IPS-18a (cell line): ENCODE measurements around the gene KCNK13.

ENCODE experiments used
- H3K27ac ChIP-seq: one replicate; pipeline ENCODE4 v1.5.1; 2013; ENCODE audit warnings: low read length
- H3K27me3 ChIP-seq: one replicate; pipeline ENCODE4 v1.6.1; 2013; ENCODE audit warnings: mild to moderate bottlenecking, low read length; ENCODE audit not compliant: control insufficient read depth, insufficient read depth
- H3K36me3 ChIP-seq: one replicate; pipeline ENCODE4 v1.6.1; 2013; ENCODE audit warnings: low read depth, low read length; ENCODE audit not compliant: control insufficient read depth
- H3K4me1 ChIP-seq: one replicate; pipeline ENCODE4 v1.6.1; 2013; ENCODE audit warnings: low read depth, low read length; ENCODE audit not compliant: control insufficient read depth
- H3K4me3 ChIP-seq: one replicate; pipeline ENCODE4 v1.5.1; 2013; ENCODE audit warnings: low read length
- H3K9ac ChIP-seq: one replicate; pipeline ENCODE4 v1.6.1; 2013; ENCODE audit warnings: mild to moderate bottlenecking, low read length, moderate library complexity
- H3K9me3 ChIP-seq: one replicate; pipeline ENCODE4 v1.6.1; 2013; ENCODE audit warnings: low read depth, low read length; ENCODE audit not compliant: control insufficient read depth

KCNK13 gene

DNA sequence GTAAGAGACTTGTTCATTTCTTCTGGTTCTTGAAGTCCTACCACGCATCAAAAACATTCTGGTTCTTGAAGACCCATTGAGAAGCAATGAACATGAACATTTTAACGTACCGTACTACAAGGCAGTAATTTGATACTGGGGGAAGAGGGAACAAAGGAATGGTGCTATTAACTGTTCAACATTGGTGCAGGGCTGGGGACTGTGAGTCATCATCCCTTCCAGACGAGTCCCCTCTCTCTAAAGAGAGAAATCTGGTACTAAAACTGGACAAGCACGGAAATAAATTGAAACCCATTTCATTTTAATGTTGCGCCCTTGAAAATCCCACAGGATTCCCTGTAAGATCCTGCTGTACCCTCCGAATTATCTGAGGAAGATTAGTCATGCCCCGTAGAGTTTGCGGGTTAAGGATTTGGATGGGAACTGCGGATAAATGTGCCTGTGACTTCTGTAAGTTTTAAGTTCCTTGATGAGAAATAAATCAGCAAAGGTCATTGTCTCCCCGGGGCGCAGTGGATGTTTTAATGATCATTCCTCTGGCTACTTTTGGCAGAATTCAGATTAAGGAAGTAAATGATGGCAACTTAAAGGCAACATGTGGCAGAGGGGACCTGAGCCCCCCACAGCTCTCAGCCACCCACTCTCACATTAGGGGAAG is 78.6 kb downstream of the KCNK13 start:
- H3K9ac ChIP-seq = no peak overlapping the region
- H3K36me3 ChIP-seq = no peaks in the 10 kb centered on the region
- H3K27me3 ChIP-seq = no peaks in the 10 kb centered on the region
- H3K27ac ChIP-seq = no peak overlapping the region
- H3K4me3 ChIP-seq = no peak overlapping the region
- H3K4me1 ChIP-seq = peaks cover 6% of the 10 kb centered on the region
- H3K9me3 ChIP-seq = no peaks in the 10 kb centered on the region

DNA sequence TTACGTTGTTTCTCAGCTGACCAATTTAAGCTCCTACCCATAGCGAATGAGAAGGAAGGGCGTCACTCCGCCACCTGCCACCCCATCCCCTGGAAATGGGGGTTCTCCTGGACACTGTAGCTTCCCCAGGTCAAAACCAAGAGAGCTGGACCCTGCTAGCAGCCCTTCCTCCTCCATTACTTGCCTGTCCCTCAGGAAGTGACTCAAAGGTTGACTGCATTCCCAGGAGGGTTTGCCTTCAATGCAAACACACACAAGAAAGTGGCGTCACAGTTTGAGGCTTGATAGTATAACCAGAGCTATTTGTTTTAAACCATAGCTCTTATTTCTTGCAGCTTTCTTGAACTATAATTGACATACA is 79.1 kb downstream of the KCNK13 start:
- Histone ChIP-seq H3K9me3 (no peaks in the 10 kb centered on the region), H3K27ac (no peak overlapping the region), H3K27me3 (no peaks in the 10 kb centered on the region), H3K4me1 (peaks cover 6% of the 10 kb centered on the region), H3K4me3 (no peak overlapping the region), H3K9ac (no peak overlapping the region), H3K36me3 (no peaks in the 10 kb centered on the region)

DNA sequence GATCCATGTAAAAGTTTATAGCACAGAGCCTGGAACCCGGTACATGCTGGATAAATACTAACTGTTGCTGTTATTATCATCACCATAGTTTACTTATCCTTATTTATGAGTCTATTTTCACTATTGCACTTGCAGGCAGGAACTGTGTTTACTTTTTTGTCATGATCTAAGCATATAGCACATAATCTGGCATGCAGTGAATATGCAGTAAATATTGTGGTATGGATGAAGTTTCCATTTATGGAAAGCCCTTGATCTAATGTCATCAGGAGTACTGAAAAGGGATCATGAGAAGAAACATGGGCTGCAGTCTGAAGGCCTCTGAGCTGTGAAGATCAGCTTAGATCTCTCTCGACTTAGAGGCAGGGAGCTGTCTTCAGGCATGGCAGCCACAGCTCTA is 91.6 kb downstream of the KCNK13 start:
- no peak overlapping the region for H3K4me3 ChIP-seq
- H3K9me3 ChIP-seq = no peaks in the 10 kb centered on the region
- no peaks in the 10 kb centered on the region for H3K27me3 ChIP-seq
- no peak overlapping the region for H3K27ac ChIP-seq
- no peaks in the 10 kb centered on the region for H3K4me1 ChIP-seq
- no peak overlapping the region for H3K9ac ChIP-seq
- no peaks in the 10 kb centered on the region for H3K36me3 ChIP-seq

DNA sequence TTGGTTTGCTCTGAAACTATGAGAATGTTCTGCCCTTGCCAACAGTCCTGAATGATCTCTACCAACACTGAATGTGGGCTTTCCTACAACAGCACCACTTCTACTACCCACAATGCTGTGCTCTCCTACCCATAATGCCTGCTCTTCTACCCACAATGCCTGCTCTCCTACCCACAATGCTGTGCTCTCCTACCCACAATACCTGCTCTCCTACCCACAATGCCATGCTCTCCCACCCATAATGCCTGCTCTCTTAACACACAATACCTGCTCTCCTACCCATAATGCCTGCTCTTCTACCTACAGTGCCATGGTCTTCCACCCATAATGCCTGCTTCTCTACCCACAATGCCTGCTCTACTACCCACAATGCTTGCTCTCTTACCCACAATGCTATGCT is 92.3 kb downstream of the KCNK13 start:
- no peaks in the 10 kb centered on the region for H3K27me3 ChIP-seq
- H3K4me3 ChIP-seq = no peak overlapping the region
- no peak overlapping the region for H3K9ac ChIP-seq
- no peaks in the 10 kb centered on the region for H3K36me3 ChIP-seq
- H3K9me3 ChIP-seq = no peaks in the 10 kb centered on the region
- H3K27ac ChIP-seq = no peak overlapping the region
- H3K4me1 ChIP-seq = no peaks in the 10 kb centered on the region

DNA sequence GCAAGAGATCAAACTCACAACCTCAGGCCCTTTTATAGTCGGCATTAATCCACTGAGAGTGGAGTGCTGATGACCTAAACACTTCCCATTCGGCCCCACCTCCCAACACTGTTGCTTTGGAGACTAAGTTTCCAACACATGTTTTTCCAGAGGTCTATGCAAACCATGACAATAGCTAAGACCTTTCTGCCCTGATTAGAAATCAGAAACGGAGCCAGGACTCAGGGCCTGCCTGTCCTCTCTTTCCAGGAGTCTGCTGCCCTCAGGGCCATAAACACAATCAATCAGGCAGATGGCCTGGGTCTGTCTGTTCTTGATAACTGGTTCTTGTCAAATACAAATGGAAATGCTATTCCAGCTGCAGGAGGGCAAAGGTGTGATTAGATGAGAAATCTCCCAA is 97.4 kb downstream of the KCNK13 start:
- H3K36me3 ChIP-seq = no peaks in the 10 kb centered on the region
- no peaks in the 10 kb centered on the region for H3K27me3 ChIP-seq
- H3K4me3 ChIP-seq = no peak overlapping the region
- no peaks in the 10 kb centered on the region for H3K4me1 ChIP-seq
- no peaks in the 10 kb centered on the region for H3K9me3 ChIP-seq
- no peak overlapping the region for H3K27ac ChIP-seq
- H3K9ac ChIP-seq = no peak overlapping the region

DNA sequence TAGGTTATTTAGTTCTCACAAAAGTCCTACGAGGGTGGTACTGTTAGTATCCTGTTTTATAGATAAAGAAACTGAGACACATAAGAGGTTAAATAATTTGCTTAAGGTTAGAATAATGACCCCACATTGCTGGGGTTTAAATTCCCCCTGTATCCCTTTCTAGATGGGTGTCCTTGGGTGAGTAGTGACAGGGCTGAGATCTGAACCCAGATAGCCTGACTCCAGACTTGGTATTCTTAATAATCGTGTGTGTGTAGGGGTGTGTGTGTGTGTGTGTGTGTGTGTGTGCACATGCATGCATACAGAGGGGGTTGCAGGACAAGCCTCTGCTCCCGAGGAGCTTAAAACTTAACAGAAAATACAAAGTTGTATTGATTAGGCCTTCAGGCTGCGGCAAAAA is 97.9 kb downstream of the KCNK13 start:
- Histone ChIP-seq H3K27ac (no peak overlapping the region), H3K9me3 (no peaks in the 10 kb centered on the region), H3K9ac (no peak overlapping the region), H3K4me1 (no peaks in the 10 kb centered on the region), H3K4me3 (no peak overlapping the region), H3K27me3 (no peaks in the 10 kb centered on the region), H3K36me3 (no peaks in the 10 kb centered on the region)

DNA sequence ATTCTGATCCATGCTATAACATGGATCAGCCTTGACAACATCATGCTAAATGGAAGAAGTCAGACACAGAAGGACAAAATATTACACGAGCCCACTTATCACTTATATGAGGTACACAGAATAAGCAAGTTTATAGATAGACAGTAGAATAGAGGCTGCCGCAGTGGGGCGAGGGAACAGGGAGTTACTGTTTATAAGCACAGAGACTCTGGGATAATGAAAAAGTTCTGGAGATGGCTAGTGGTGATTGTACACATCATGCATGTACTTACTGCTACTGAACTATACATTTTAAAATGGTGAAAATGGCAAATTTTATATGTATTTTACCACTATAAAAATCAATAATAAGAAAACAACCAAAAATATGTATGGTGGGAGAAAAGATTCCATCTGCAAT is 99.3 kb downstream of the KCNK13 start:
- no peaks in the 10 kb centered on the region for H3K36me3 ChIP-seq
- no peaks in the 10 kb centered on the region for H3K4me1 ChIP-seq
- H3K27ac ChIP-seq = no peak overlapping the region
- H3K9ac ChIP-seq = no peak overlapping the region
- no peaks in the 10 kb centered on the region for H3K27me3 ChIP-seq
- no peaks in the 10 kb centered on the region for H3K9me3 ChIP-seq
- H3K4me3 ChIP-seq = no peak overlapping the region

DNA sequence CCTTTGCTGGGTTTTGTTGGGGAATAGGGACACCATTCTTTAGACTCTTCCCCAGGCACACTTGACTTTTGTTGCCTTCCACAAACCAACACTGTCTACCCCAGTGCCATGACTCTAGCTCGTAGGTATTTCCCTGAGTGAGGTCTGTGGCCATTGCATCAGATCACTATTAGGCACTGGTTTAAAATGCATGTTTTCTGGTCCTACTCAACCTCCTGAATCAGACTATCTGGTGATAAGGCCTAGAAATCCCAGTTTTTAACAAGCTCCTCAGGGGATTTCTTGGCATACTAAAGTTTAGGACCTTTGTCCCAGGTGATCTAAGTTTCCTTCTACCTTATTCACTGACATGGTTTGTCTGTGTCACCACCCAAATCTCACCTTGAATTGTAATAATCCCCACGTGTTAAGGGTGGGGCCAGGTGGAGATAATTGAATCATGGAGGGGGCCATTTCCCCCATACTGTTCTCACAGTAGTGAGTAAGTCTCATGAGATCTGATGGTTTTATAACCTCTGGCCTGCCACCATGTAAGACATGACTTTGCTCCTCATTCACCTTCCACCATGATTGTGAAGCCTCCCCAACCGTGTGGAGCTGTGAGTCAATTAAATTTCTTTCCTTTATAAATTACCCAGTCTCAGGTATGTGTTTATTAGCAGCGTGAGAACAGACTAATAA is 106.8 kb downstream of the KCNK13 start:
- H3K9ac ChIP-seq = no peak overlapping the region
- H3K36me3 ChIP-seq = no peaks in the 10 kb centered on the region
- H3K4me3 ChIP-seq = no peak overlapping the region
- no peaks in the 10 kb centered on the region for H3K9me3 ChIP-seq
- no peaks in the 10 kb centered on the region for H3K4me1 ChIP-seq
- H3K27me3 ChIP-seq = no peaks in the 10 kb centered on the region
- no peak overlapping the region for H3K27ac ChIP-seq

DNA sequence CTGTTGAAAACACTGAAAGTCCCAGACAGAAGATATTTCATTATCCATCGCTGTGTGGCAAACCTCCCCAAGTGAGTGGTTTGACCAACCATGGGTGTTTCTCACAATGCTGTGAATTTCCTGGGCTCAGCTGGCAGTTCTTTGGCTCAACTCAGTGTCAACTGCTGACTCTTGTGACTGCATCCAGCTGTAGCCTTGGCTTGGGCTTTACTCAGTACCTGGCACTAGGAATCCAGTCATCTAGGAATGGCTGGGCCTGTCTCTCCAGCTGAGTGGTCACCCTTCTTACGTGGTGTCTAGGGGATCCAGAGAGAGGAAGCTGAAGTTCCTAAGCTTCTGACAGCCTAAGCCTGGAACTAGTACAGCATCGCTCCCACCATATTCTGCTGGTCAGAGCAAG is 113.8 kb downstream of the KCNK13 start:
- H3K27me3 ChIP-seq = no peaks in the 10 kb centered on the region
- no peak overlapping the region for H3K27ac ChIP-seq
- no peak overlapping the region for H3K4me3 ChIP-seq
- H3K4me1 ChIP-seq = no peaks in the 10 kb centered on the region
- no peaks in the 10 kb centered on the region for H3K36me3 ChIP-seq
- H3K9ac ChIP-seq = no peak overlapping the region
- H3K9me3 ChIP-seq = no peaks in the 10 kb centered on the region

DNA sequence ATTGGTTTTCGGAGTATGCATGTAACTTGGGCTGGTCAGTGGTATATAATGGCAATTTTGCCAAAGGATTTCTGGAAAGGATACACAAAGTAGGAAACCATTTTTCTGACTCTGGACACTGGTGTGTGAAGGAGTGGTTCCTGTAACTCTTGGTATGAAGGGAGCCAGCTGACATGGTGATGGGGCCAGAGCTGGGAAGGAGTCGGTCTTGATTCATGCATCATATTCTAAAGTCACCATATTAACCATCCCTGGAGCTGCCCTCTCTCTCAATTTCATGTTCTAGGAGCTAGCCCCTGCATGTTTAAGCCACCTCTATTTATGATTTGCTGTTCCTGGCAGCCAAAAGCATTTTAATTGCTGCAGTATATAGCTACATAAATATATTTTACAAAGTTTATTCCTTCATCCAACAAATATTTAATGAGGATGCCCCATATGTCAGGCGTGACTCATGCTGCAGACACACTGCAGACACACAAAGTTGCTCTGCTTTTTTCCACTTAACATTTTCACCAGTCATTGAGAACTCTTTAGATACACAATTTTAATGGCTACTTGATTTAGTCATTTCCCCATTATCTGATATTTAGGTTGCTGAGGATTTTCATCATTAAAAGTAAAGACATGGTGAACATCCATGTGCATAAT is 115.9 kb downstream of the KCNK13 start:
- Histone ChIP-seq H3K27me3 (no peaks in the 10 kb centered on the region), H3K9ac (no peak overlapping the region), H3K9me3 (no peaks in the 10 kb centered on the region), H3K4me3 (no peak overlapping the region), H3K27ac (no peak overlapping the region), H3K4me1 (no peaks in the 10 kb centered on the region), H3K36me3 (no peaks in the 10 kb centered on the region)

DNA sequence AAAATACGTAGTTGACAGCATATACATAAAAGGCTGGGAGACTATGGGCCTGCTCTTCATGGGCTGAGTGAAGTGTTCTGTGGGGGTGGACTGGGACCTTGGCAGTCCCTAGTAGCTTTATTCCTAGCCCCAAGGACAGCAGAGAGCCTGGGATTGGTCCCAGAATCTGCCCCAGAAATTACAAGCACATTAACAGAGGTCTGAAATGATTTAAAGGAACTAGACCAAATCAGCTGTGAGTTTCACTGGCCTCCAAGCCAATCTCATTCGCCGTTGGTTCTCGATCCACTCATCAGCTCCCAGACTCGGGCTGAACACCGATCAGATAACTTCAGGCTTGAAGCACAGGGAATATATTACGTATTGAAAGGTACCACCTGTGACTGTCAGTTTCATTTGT is 117.6 kb downstream of the KCNK13 start:
- no peak overlapping the region for H3K4me3 ChIP-seq
- H3K9ac ChIP-seq = no peak overlapping the region
- no peaks in the 10 kb centered on the region for H3K36me3 ChIP-seq
- no peaks in the 10 kb centered on the region for H3K9me3 ChIP-seq
- H3K4me1 ChIP-seq = no peaks in the 10 kb centered on the region
- H3K27ac ChIP-seq = no peak overlapping the region
- H3K27me3 ChIP-seq = no peaks in the 10 kb centered on the region
